AG08396 (cell line): ENCODE results near the gene JSRP1.
"Not testable (repeated sequence)": the region's sequence is repeated elsewhere in the genome, so short reads cannot be mapped to it uniquely, and the experiment has no call there.

Experiments used
- DNase-seq: peaks from one replicate; pipeline ENCODE4 v3.0.0; 2012; ENCODE audit warnings: low spot score, mixed read lengths

The JSRP1 gene

GRCh38 chr19:2282062-2282861 is 26.0 kb upstream of the JSRP1 start, which contains the start of gene PEAK3:
Gene PEAK3 (minus strand): TSS chr19:2282175. CDS start chr19:2280931, 1,244 bp downstream.
- DNase-seq: no peak

GRCh38 chr19:2281265-2282061 is 25.2 kb upstream of the JSRP1 start:
- DNase-seq: not testable (repeated sequence)

- DNase-seq: no peak
These were observed 24.5 kb upstream of the JSRP1 start for GRCh38 chr19:2280633-2281264.

GRCh38 chr19:2278459-2279158 is 22.4 kb upstream of the JSRP1 start:
- no peak for DNase-seq

- no peak for DNase-seq
These were observed 20.9 kb upstream of the JSRP1 start for GRCh38 chr19:2277138-2277537.

- no peak for DNase-seq
These were observed 20.3 kb upstream of the JSRP1 start for GRCh38 chr19:2276429-2276986.

- no peak for DNase-seq
These were observed 19.6 kb upstream of the JSRP1 start for GRCh38 chr19:2275588-2276428.

- DNase-seq: peak; percentile 85
These were observed 18.8 kb upstream of the JSRP1 start for GRCh38 chr19:2274931-2275535.

GRCh38 chr19:2274185-2274711 is 18.0 kb upstream of the JSRP1 start:
- no peak for DNase-seq

GRCh38 chr19:2273356-2274184 is 17.4 kb upstream of the JSRP1 start:
- DNase-seq: peak; percentile 88

GRCh38 chr19:2271234-2272103 is 15.3 kb upstream of the JSRP1 start:
- peak; percentile 87 for DNase-seq

- DNase-seq: peak; percentile 95
These were observed 14.4 kb upstream of the JSRP1 start for GRCh38 chr19:2270423-2271233.

- no peak for DNase-seq
These were observed 13.9 kb upstream of the JSRP1 start for GRCh38 chr19:2270157-2270422.

GRCh38 chr19:2269244-2270156 is 13.3 kb upstream of the JSRP1 start:
- peak; percentile 100 for DNase-seq

- DNase-seq: no peak
These were observed 12.6 kb upstream of the JSRP1 start for GRCh38 chr19:2268861-2269243.

GRCh38 chr19:2268480-2268830 is 12.2 kb upstream of the JSRP1 start:
- no peak for DNase-seq
